HEK293 (cell line): ENCODE results near the gene ZNF48.

ENCODE experiments used
- CTCF ChIP-seq: fragments of 450-650 bp; formaldehyde crosslinking; IDR thresholded peaks from 2 replicates; pipeline ENCODE4 v1.5.1; 2016; ENCODE audit warnings: missing biosample characterization, missing genetic modification characterization
- KLF10 ChIP-seq: fragments of 450-650 bp; IDR thresholded peaks from 2 replicates; pipeline ENCODE4 v1.5.1; 2018; ENCODE audit warnings: missing biosample characterization, mild to moderate bottlenecking, missing genetic modification characterization
- KLF8 ChIP-seq: fragments of 450-650 bp; formaldehyde crosslinking; IDR thresholded peaks from 2 replicates; pipeline ENCODE4 v1.5.1; 2016; ENCODE audit warnings: missing biosample characterization, missing genetic modification characterization
- REST ChIP-seq: fragments of 450-650 bp; formaldehyde crosslinking; IDR thresholded peaks from 2 replicates; pipeline ENCODE4 v1.5.1; 2016; ENCODE audit warnings: missing biosample characterization, missing genetic modification characterization
- ZBTB49 ChIP-seq: fragments of 450-650 bp; formaldehyde crosslinking; IDR thresholded peaks from 2 replicates; pipeline ENCODE4 v1.5.1; 2016; ENCODE audit warnings: missing biosample characterization, missing genetic modification characterization, low read depth
- ZNF24 ChIP-seq: fragments of 450-650 bp; formaldehyde crosslinking; IDR thresholded peaks from 2 replicates; pipeline ENCODE4 v1.5.1; 2016; ENCODE audit warnings: missing biosample characterization, missing genetic modification characterization
- ZNF324 ChIP-seq: fragments of 450-650 bp; formaldehyde crosslinking; IDR thresholded peaks from 2 replicates; pipeline ENCODE4 v1.5.1; 2016; ENCODE audit warnings: missing biosample characterization, missing genetic modification characterization
- ZNF362 ChIP-seq: fragments of 450-650 bp; formaldehyde crosslinking; IDR thresholded peaks from 2 replicates; pipeline ENCODE4 v1.5.1; 2016; ENCODE audit warnings: missing biosample characterization, missing genetic modification characterization
- ZNF391 ChIP-seq: fragments of 450-650 bp; formaldehyde crosslinking; IDR thresholded peaks from 2 replicates; pipeline ENCODE4 v1.5.1; 2016; ENCODE audit warnings: low read depth, missing biosample characterization, missing genetic modification characterization, borderline replicate concordance
- ZNF501 ChIP-seq: fragments of 450-650 bp; formaldehyde crosslinking; IDR thresholded peaks from 2 replicates; pipeline ENCODE4 v1.5.1; 2016; ENCODE audit warnings: missing biosample characterization, missing genetic modification characterization
- ZNF555 ChIP-seq: fragments of 450-650 bp; formaldehyde crosslinking; conservative IDR thresholded peaks from 2 replicates; pipeline ENCODE4 v1.5.1; 2017; ENCODE audit warnings: missing biosample characterization, mild to moderate bottlenecking, missing genetic modification characterization, inconsistent platforms
- ZNF600 ChIP-seq: fragments of 450-650 bp; formaldehyde crosslinking; IDR thresholded peaks from 2 replicates; pipeline ENCODE4 v1.5.1; 2016; ENCODE audit warnings: missing biosample characterization, missing genetic modification characterization
- ZNF624 ChIP-seq: fragments of 450-650 bp; formaldehyde crosslinking; IDR thresholded peaks from 2 replicates; pipeline ENCODE4 v1.5.1; 2017; ENCODE audit warnings: missing biosample characterization, missing genetic modification characterization
- ZNF670 ChIP-seq: fragments of 450-650 bp; formaldehyde crosslinking; IDR thresholded peaks from 2 replicates; pipeline ENCODE4 v1.5.1; 2016; ENCODE audit warnings: missing biosample characterization, missing genetic modification characterization, low read depth
- ZNF76 ChIP-seq: fragments of 450-650 bp; formaldehyde crosslinking; IDR thresholded peaks from 2 replicates; pipeline ENCODE4; 2016; ENCODE audit warnings: low read depth, missing biosample characterization, missing genetic modification characterization, borderline replicate concordance
- ZNF792 ChIP-seq: fragments of 450-650 bp; formaldehyde crosslinking; IDR thresholded peaks from 2 replicates; pipeline ENCODE4 v1.5.1; 2016; ENCODE audit warnings: missing biosample characterization, missing genetic modification characterization

The ZNF48 gene

GRCh38 chr16:30417529-30418349 lies 22.5 kb downstream of the ZNF48 start (continued):
- no peak for TF ChIP-seq ZBTB49
- peak; percentile 89 for TF ChIP-seq CTCF (tag by site-specific recombination)
- TF ChIP-seq KLF10 (tag by site-specific recombination) = peak; percentile 14; the same call in 1 of the 2 replicates
- no peak for TF ChIP-seq ZNF624 (tag by site-specific recombination)
- TF ChIP-seq ZNF600 = peak; percentile 88
- TF ChIP-seq ZNF391 (tag by site-specific recombination) = no peak
- no peak for TF ChIP-seq ZNF362 (tag by site-specific recombination)
- no peak for TF ChIP-seq REST (tag by site-specific recombination)
- TF ChIP-seq ZNF24 (tag by site-specific recombination) = peak; percentile 49; the same call in 1 of the 2 replicates
- TF ChIP-seq ZNF324 (tag by site-specific recombination) = peak; percentile 37; the same call in 1 of the 2 replicates
- TF ChIP-seq ZNF792 (tag by site-specific recombination) = peak; percentile 100
- no peak for TF ChIP-seq ZNF670
- no peak for TF ChIP-seq ZNF555 (tag by site-specific recombination)
- peak; percentile 49; the same call in 1 of the 2 replicates for TF ChIP-seq ZNF76 (tag by site-specific recombination)
- no peak for TF ChIP-seq KLF8 (tag by site-specific recombination)
- peak; percentile 92 for TF ChIP-seq ZNF501 (tag by site-specific recombination)
